SK-N-SH (cell line): Measurements from ENCODE around the gene KIF5C.

Experiments
- GABPA ChIP-seq: IDR thresholded peaks from 2 replicates; pipeline ENCODE4 v1.4.0; 2012; ENCODE audit warnings: low read depth, mild to moderate bottlenecking
- GATA2 ChIP-seq: sonication (generic); formaldehyde crosslinking; IDR thresholded peaks from 2 replicates; pipeline ENCODE4 v1.5.0; 2020; ENCODE audit warnings: mild to moderate bottlenecking, missing genetic modification reagents
- MXI1 ChIP-seq: IDR thresholded peaks from 2 replicates; pipeline ENCODE4 v1.6.1; 2012; ENCODE audit warnings: mild to moderate bottlenecking, low read depth, low read length, improper control_type of control experiment
- SIN3A ChIP-seq: IDR thresholded peaks from 2 replicates; pipeline ENCODE4 v1.6.1; 2012; ENCODE audit warnings: low read depth, mild to moderate bottlenecking, low read length, moderate library complexity, borderline replicate concordance
- SMC3 ChIP-seq: IDR thresholded peaks from 2 replicates; pipeline ENCODE4 v1.6.1; 2012; ENCODE audit warnings: low read depth, low read length, improper control_type of control experiment
- YY1 ChIP-seq: IDR thresholded peaks from 2 replicates; pipeline ENCODE4 v1.4.0; 2012; ENCODE audit warnings: low read depth, mild to moderate bottlenecking
- TF ChIP-seq, protein P1 (sequence below): IDR thresholded peaks from 2 replicates; pipeline ENCODE4 v1.6.1; 2012; ENCODE audit warnings: mild to moderate bottlenecking, low read depth, low read length, moderate library complexity

- TF ChIP-seq GATA2 (CRISPR knock-in tag) (no peak), YY1 (no peak), MXI1 (no peak), SMC3 (no peak), GABPA (no peak), SIN3A (no peak)
- TF ChIP-seq, protein P1, sequence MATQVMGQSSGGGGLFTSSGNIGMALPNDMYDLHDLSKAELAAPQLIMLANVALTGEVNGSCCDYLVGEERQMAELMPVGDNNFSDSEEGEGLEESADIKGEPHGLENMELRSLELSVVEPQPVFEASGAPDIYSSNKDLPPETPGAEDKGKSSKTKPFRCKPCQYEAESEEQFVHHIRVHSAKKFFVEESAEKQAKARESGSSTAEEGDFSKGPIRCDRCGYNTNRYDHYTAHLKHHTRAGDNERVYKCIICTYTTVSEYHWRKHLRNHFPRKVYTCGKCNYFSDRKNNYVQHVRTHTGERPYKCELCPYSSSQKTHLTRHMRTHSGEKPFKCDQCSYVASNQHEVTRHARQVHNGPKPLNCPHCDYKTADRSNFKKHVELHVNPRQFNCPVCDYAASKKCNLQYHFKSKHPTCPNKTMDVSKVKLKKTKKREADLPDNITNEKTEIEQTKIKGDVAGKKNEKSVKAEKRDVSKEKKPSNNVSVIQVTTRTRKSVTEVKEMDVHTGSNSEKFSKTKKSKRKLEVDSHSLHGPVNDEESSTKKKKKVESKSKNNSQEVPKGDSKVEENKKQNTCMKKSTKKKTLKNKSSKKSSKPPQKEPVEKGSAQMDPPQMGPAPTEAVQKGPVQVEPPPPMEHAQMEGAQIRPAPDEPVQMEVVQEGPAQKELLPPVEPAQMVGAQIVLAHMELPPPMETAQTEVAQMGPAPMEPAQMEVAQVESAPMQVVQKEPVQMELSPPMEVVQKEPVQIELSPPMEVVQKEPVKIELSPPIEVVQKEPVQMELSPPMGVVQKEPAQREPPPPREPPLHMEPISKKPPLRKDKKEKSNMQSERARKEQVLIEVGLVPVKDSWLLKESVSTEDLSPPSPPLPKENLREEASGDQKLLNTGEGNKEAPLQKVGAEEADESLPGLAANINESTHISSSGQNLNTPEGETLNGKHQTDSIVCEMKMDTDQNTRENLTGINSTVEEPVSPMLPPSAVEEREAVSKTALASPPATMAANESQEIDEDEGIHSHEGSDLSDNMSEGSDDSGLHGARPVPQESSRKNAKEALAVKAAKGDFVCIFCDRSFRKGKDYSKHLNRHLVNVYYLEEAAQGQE = no peak
Observed at GRCh38 chr2:149063177-149063576, 188.2 kb downstream of the KIF5C start.
